COLO668 (cell line): Measurements from ENCODE around the gene EMC6.
"Not testable (repeated sequence)": the region's sequence is repeated elsewhere in the genome, so short reads cannot be mapped to it uniquely, and the experiment has no call there.

Source experiments
- DNase-seq: peaks from one replicate; lab custom pipeline; 2025; ENCODE audit not compliant: unreplicated experiment; lab: John Stamatoyannopoulos, UW

EMC6 gene

GRCh38 chr17:3704931-3705717 is 36.5 kb downstream of the EMC6 start:
- DNase-seq, result no peak

- not testable (repeated sequence) for DNase-seq
Observed at GRCh38 chr17:3705718-3705984, 37.0 kb downstream of the EMC6 start.

GRCh38 chr17:3708366-3708765 is 39.8 kb downstream of the EMC6 start:
- no peak for DNase-seq

GRCh38 chr17:3710951-3711383 is 42.4 kb downstream of the EMC6 start:
- no peak for DNase-seq

GRCh38 chr17:3712811-3713463 is 44.3 kb downstream of the EMC6 start:
- no peak for DNase-seq

GRCh38 chr17:3715296-3715695 is 46.7 kb downstream of the EMC6 start:
- no peak for DNase-seq

- no peak for DNase-seq
Observed at GRCh38 chr17:3718201-3718600, 49.6 kb downstream of the EMC6 start.

GRCh38 chr17:3719265-3719664 is 50.7 kb downstream of the EMC6 start:
- DNase-seq, result no peak
